Kidney epithelial cell (primary cell): ENCODE data around the gene BLOC1S6. TPM values are rescaled to one million over a fixed set of nuclear protein-coding genes. Genes with fewer than 3 reads are reported as not detected.

ENCODE experiments used
- DNase-seq: peaks from one replicate; pipeline ENCODE4 v3.0.0-alpha.2; 2010; ENCODE audit warnings: low read depth
- H3K27me3 ChIP-seq: 2 replicates; pipeline ENCODE4 v1.6.0; 2011; ENCODE audit warnings: low read length; ENCODE audit not compliant: control insufficient read depth, insufficient read depth
- H3K36me3 ChIP-seq: 2 replicates; pipeline ENCODE4 v1.5.1; 2011; ENCODE audit warnings: low read length; ENCODE audit not compliant: control insufficient read depth, insufficient read depth
- H3K4me3 ChIP-seq: 2 replicates; pipeline ENCODE4 v1.5.1; 2011; ENCODE audit warnings: low read depth, mild to moderate bottlenecking, control low read depth, low read length
- total RNA-seq: library from RNA; depleted of rRNA; stranded (reverse); fragments of >200 nt; gene quantifications from 2 replicates; pipeline ENCODE4 v1.2.3, GENCODE V29; 2015
- TF ChIP-seq, protein P1 (sequence below): IDR thresholded peaks from 2 replicates; pipeline ENCODE4 v1.5.1; 2011; ENCODE audit warnings: mild to moderate bottlenecking, moderate library complexity, low read length, control low read depth, inconsistent platforms; ENCODE audit not compliant: insufficient read depth, poor library complexity, severe bottlenecking

Gene BLOC1S6
- total RNA-seq, 1 donor from 2014 or later = 71.4 TPM

DNA sequence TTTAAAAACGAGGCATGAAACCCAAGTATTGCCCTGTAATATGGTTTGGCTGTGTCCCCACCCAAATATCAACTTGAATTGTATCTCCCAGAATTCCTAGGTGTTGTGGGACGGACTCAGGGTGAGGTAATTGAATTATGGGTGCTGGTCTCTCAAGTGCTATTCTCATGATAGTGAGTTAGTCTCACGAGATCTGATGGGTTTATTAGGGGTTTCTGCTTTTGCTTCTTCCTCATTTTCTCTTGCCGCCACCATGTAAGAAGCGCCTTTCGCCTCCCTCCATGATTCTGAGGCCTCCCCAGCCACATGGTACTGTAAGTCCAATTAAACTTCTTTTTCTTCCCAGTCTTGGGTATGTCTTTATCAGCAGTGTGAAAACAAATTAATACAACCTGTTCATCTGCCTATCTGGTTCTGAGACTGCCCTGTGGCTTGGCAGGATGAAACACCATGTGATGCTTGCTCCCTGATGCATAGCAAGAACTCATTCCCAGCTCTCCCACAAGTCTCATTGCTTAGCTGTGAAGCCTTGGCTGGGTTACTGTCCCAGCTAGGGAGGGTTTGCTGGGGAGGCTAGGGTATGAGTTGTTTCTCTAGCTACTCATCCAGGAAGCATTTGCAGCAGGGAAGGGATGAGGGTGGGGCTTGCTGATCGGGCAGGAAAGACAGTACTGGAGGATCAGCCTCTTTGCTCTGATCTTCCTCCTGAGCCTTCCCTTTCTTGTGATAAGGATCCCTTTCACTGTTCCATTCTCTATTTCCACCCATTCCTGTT lies 43.9 kb downstream of the BLOC1S6 start:
- TF ChIP-seq, protein P1, sequence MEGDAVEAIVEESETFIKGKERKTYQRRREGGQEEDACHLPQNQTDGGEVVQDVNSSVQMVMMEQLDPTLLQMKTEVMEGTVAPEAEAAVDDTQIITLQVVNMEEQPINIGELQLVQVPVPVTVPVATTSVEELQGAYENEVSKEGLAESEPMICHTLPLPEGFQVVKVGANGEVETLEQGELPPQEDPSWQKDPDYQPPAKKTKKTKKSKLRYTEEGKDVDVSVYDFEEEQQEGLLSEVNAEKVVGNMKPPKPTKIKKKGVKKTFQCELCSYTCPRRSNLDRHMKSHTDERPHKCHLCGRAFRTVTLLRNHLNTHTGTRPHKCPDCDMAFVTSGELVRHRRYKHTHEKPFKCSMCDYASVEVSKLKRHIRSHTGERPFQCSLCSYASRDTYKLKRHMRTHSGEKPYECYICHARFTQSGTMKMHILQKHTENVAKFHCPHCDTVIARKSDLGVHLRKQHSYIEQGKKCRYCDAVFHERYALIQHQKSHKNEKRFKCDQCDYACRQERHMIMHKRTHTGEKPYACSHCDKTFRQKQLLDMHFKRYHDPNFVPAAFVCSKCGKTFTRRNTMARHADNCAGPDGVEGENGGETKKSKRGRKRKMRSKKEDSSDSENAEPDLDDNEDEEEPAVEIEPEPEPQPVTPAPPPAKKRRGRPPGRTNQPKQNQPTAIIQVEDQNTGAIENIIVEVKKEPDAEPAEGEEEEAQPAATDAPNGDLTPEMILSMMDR = no peak
- H3K27me3 ChIP-seq = no peaks in the 10 kb centered on the region
- H3K4me3 ChIP-seq = peak overlapping the region; percentile 1
- DNase-seq = peak; percentile 98
- no peaks in the 10 kb centered on the region for H3K36me3 ChIP-seq

DNA sequence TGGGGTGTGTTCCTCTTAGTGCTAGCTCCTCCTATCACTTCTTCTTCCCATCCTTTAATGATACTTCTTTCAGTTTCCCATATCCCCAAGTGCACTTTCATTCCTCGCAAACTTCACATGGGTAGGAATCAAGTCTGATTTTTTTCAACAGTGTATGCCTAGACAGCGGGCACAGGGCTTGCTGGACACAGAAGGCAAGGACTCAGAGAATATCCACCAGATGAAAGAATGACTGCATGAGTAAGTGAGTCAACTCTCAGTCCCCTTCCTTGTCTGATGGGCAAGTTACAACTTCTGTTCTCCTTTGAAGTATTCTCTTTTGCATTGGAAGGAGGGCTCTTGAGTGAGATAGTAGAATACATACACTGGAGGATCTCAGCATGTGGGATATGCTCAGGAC lies 44.6 kb downstream of the BLOC1S6 start:
- TF ChIP-seq, protein P1 = no peak
- Histone ChIP-seq H3K36me3 (no peaks in the 10 kb centered on the region), H3K27me3 (no peaks in the 10 kb centered on the region), H3K4me3 (peak overlapping the region; percentile 1)
- no peak for DNase-seq

DNA sequence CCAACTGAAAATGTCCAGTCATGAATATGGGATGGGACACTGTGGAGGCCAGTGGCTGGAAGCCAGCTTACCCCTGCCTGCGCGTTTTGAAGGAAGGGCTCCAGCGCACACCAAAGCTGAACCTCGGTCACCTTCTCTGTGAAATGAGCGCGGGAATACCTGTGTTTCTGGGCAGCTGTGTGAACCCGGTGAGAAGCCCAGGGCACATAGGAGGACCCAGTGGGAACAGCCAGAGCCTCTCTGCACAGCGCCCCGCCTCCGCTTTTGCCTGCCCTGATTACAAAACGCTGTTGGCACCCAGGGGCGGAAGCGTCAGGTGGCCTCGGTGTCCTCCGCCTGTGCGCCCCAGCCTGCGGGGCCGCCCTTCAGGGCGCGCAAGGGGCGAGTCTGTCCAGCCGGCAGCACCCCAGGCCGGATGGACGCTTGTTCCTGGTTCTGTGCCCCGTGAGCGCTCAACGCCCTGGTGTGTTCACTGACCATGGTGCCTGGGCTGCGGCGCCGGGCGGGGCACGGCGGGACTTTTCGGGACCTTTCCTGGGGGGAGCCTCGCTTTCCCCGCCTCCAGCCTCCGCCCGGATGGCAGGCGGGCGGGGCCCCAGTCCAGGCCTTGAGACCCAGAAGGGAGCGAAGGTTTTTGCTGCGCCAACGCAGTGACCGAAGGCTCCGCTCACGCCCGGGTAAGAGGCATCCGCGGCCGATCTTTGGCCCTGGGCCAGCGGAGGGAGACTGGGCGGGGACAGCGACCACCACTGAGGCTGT lies 47.4 kb downstream of the BLOC1S6 start, which contains the start of gene SQOR:
Gene SQOR, plus strand, starts transcription at position 598 of the 759 bp plus-strand sequence. CDS start 23,895 bp downstream, outside the sequence.
- Histone ChIP-seq H3K27me3 (no peaks in the 10 kb centered on the region), H3K4me3 (peak within 1 kb of the TSS; percentile 70), H3K36me3 (no peaks in the 10 kb centered on the region)
- TF ChIP-seq, protein P1 = no peak
- DNase-seq = no peak

DNA sequence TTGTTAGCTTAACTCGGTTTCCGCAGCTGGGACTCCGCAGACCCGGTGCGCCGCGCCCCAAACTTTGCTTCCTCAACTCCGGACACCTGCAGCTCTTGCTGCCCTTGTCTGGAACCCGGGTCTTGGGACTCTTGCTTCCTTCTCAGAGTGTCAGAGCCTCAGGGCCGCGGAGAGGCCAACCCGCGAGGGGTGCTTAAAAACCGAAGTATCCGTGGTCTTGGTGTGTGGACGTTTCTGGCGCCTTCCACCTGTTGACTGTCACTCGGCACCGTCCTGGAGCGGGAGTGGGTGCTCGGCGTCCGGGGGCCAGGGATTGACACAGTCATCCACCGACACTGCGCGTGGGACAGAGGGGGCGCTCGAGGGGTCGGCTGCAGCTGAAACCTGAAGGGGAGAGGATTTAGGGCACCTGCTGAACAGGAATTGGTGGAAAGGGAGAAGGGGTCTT lies 48.0 kb downstream of the BLOC1S6 start:
- TF ChIP-seq, protein P1 = peak; percentile 77
- Histone ChIP-seq H3K4me3 (peak overlapping the region; percentile 70), H3K36me3 (no peaks in the 10 kb centered on the region), H3K27me3 (no peaks in the 10 kb centered on the region)
- no peak for DNase-seq

DNA sequence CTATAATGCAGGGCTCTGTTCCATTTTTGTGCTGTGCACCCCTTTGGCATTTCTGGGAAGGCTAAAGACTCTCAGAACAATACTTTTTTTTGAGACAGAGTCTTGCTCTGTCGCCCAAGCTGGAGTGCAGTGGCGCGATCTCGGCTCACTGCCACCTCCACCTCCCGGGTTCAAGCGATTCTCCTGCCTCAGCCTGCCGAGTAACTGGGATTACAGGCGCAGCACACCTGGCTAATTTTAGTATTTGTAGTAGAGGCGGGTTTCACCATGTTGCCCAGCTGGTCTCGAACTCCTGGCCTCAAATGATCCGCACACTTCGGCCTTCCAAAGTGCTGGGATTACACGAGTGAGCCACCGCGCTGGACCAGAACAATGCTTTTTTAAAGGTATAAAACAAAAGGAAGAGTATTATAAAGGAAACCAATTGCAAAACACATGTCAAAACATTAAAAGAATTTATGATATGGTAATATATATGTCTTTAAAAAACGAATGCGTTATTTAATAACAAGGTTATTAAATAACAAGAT lies 48.6 kb downstream of the BLOC1S6 start:
- Histone ChIP-seq H3K36me3 (no peaks in the 10 kb centered on the region), H3K4me3 (peak overlapping the region; percentile 70), H3K27me3 (no peaks in the 10 kb centered on the region)
- DNase-seq = no peak
- TF ChIP-seq, protein P1 = no peak
